CD4-positive, alpha-beta T cell (primary cell): ENCODE measurements around the gene MAD2L1BP. TPM values are rescaled to one million over a fixed set of nuclear protein-coding genes. Genes with fewer than 3 reads are reported as not detected.
A peak's percentile ranks its signal among the peaks of the same experiment; 100 is the strongest.
"Not testable (repeated sequence)": the region's sequence is repeated elsewhere in the genome, so short reads cannot be mapped to it uniquely, and the experiment has no call there.

Source experiments
- ATAC-seq: fragments of 200-7000 bp; cut with Tn5 transposase; one replicate; pipeline ENCODE4 v1.10.0; 2022; ENCODE audit warnings: mild to moderate bottlenecking; ENCODE audit not compliant: poor library complexity
- CTCF ChIA-PET: fragments of 350-600 bp; sonication (Branson Sonifier 250); formaldehyde crosslinking; loops from one replicate; lab custom pipeline; 2021; ENCODE audit warnings: antibody characterized with exemption, inconsistent platforms; lab: Charles Lee
- POLR2A ChIA-PET: fragments of 350-600 bp; sonication (Branson Sonifier 250); formaldehyde crosslinking; loops from one replicate; lab custom pipeline; 2021; ENCODE audit warnings: antibody characterized with exemption, inconsistent platforms; lab: Charles Lee
- DNase-seq, 14 experiments: peaks; one replicate each; pipeline ENCODE4 v3.0.0-alpha.2; 2013 to 2020; ENCODE audit warnings: mixed read lengths in 2 of 14
- H3K27ac ChIP-seq, 2 donors: one replicate each; pipeline versions ENCODE4 v1.5.1 to v1.7.0; 2013; ENCODE audit warnings: low read length in 2 of 2, low read depth in 1 of 2, mild to moderate bottlenecking in 1 of 2
- H3K27me3 ChIP-seq, 2 experiments: 1 replicate in 1 of 2; 2 replicates in 1 of 2; pipeline versions ENCODE4 v1.6.1 to v1.7.0; 2013; ENCODE audit warnings: low read length in 2 of 2, control low read depth in 1 of 2, mild to moderate bottlenecking in 1 of 2, moderate library complexity in 1 of 2; ENCODE audit not compliant: insufficient read depth in 2 of 2, control insufficient read depth in 1 of 2
- H3K36me3 ChIP-seq: one replicate; pipeline ENCODE4 v1.6.1; 2013; ENCODE audit warnings: low read length, control low read depth; ENCODE audit not compliant: insufficient read depth
- H3K4me1 ChIP-seq: one replicate; pipeline ENCODE4 v1.6.1; 2013; ENCODE audit warnings: low read length, control low read depth; ENCODE audit not compliant: insufficient read depth
- H3K4me3 ChIP-seq: one replicate; pipeline ENCODE4 v1.5.1; 2013; ENCODE audit warnings: mild to moderate bottlenecking, low read length, moderate library complexity
- H3K9me3 ChIP-seq, 2 experiments: 1 replicate in 1 of 2; 2 replicates in 1 of 2; pipeline versions ENCODE4 v1.6.1 to v1.7.0; 2013; ENCODE audit warnings: low read length in 2 of 2, mild to moderate bottlenecking in 2 of 2, control low read depth in 1 of 2, moderate library complexity in 1 of 2; ENCODE audit not compliant: control insufficient read depth in 1 of 2, insufficient read depth in 1 of 2
- H3K27ac Mint-ChIP-seq: one replicate; pipeline ENCODE4 v1.8.0; 2020; ENCODE audit warnings: mixed read lengths
- H3K27me3 Mint-ChIP-seq: one replicate; pipeline ENCODE4 v1.8.0; 2021; ENCODE audit warnings: mixed read lengths
- H3K36me3 Mint-ChIP-seq: one replicate; pipeline ENCODE4 v1.8.0; 2021; ENCODE audit warnings: low read depth, mixed read lengths
- H3K4me1 Mint-ChIP-seq: one replicate; pipeline ENCODE4 v1.8.0; 2021; ENCODE audit warnings: low read depth, mixed read lengths
- H3K4me3 Mint-ChIP-seq: one replicate; pipeline ENCODE4 v1.8.0; 2020; ENCODE audit warnings: mild to moderate bottlenecking, mixed read lengths
- H3K9me3 Mint-ChIP-seq: one replicate; pipeline ENCODE4 v1.8.0; 2020; ENCODE audit warnings: mixed read lengths
- CTCF ChIP-seq: fragments of 200-600 bp; IDR thresholded peaks from one replicate; pipeline ENCODE4 v1.8.0; 2022; ENCODE audit warnings: antibody characterized with exemption, mild to moderate bottlenecking
- intact Hi-C, 2 experiments: fragments of 100-400 bp; cut with DNase I in 1 of 2; cut with micrococcal nuclease in 1 of 2; formaldehyde crosslinking; loops; one replicate each; pipeline versions ENCODE4 v1.15.1 to v1.9.0; 2023 to 2025; cut with DNase I, micrococcal nuclease
- total RNA-seq, 174 experiments: library from RNA in 2 of 174; stranded (reverse) in 2 of 174; gene quantifications; one replicate each; pipeline ENCODE4 v1.2.3 and lab custom pipeline; 2021 to 2026

Gene MAD2L1BP
- total RNA-seq, 2 experiments from 2014 or later, result 36.6 to 39.2 TPM

GRCh38 chr6:43629505-43630300 lies 5.9 kb upstream of the MAD2L1BP start:
- no peaks in the 10 kb centered on the region for H3K9me3 ChIP-seq
- peaks cover 40% of the 10 kb centered on the region for H3K4me1 ChIP-seq
- peak overlapping the region; percentile 86 to 90 for H3K27ac ChIP-seq
- ChIA-PET POLR2A (interaction anchor here (0.6 to 1.7 kb wide), 27 partner anchors 9 to 1843 kb away, joined by 3 to 16 read pairs (median 4); partner anchors contain the start of genes ABCC10, BYSL, CNPY3 and HSP90AB1), CTCF (interaction anchor here (0.6 to 1.7 kb wide), 5 partner anchors 21 to 683 kb away, joined by 3 to 7 read pairs (median 3); partner anchors contain the start of genes AARS2 and DNPH1)
- Mint-ChIP-seq H3K27me3 (no peaks in the 10 kb centered on the region), H3K36me3 (peaks cover 29% of the 10 kb centered on the region), H3K4me1 (peaks cover 41% of the 10 kb centered on the region), H3K27ac (peak overlapping the region; percentile 94), H3K4me3 (peak overlapping the region; percentile 98), H3K9me3 (no peaks in the 10 kb centered on the region)
- TF ChIP-seq CTCF, result no peak
- intact Hi-C loops, result loop anchor here in 1 of 2 experiments (2.0 to 10.0 kb wide), 9 partner anchors 55 to 1892 kb away; partner anchors contain the start of genes ABCC10, CUL7, POLR1C and SLC29A1
- peak; percentile 58 for ATAC-seq
- H3K4me3 ChIP-seq, result peak overlapping the region; percentile 92
- H3K36me3 ChIP-seq, result peaks cover 17% of the 10 kb centered on the region
- peak; percentile 65 to 96 (median 82) for DNase-seq
- H3K27me3 ChIP-seq, result no peaks in the 10 kb centered on the region

DNA sequence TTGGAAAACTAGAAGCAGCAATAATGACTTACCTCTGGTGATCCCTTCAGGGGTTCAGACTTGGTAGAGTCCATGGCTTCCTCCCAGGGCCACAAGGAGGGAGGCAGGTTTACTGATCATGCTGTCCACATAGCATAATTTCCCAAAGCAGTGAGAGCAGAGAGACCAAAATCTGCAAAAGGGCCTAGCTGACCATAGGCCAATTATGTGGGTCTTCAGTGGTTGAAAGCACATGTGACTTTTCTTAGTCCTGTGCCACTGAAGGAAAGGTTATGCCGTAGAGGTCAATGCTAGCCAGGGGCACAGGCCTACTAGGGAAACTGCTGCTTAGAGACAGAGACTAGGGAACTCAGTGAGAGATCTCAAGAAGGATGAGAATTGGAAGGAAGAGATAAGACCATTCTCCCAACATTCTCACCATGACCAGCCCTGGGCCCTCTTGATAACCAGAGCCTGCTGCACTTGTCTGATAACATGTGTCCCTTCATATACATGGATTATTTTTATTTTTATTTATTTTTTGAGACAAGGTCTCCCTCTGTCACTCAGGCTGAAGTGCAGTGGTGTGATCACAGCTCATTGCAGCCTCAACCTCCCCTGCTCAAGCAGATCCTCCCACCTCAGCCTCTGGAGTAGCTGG lies 4.5 kb upstream of the MAD2L1BP start:
- Histone ChIP-seq H3K9me3 (no peaks in the 10 kb centered on the region), H3K27me3 (no peaks in the 10 kb centered on the region), H3K4me3 (no peak overlapping the region), H3K27ac (no peak overlapping the region), H3K36me3 (peaks cover 3% of the 10 kb centered on the region), H3K4me1 (peaks cover 46% of the 10 kb centered on the region)
- Mint-ChIP-seq H3K4me3 (peak overlapping the region; percentile 81), H3K4me1 (peaks cover 55% of the 10 kb centered on the region), H3K36me3 (peaks cover 25% of the 10 kb centered on the region), H3K9me3 (no peaks in the 10 kb centered on the region), H3K27ac (peak overlapping the region; percentile 62), H3K27me3 (no peaks in the 10 kb centered on the region)
- ATAC-seq (no peak), DNase-seq (peak in 1 of 14 experiments; percentile 16)
- ChIA-PET CTCF (interaction anchor here (0.8 kb wide), 1 partner anchor 35 kb away, joined by 3 read pairs; no protein-coding TSS in a partner anchor), POLR2A (no interaction called here)
- intact Hi-C loops, result loop anchor here in 1 of 2 experiments (10.0 kb wide), 1 partner anchor 594 kb away; the partner anchor contains the start of gene SLC29A1
- TF ChIP-seq CTCF, result no peak

- DNase-seq, H3K36me3 ChIP-seq, H3K27ac ChIP-seq, H3K27me3 ChIP-seq, H3K27me3 Mint-ChIP-seq, ATAC-seq, H3K9me3 Mint-ChIP-seq, POLR2A ChIA-PET, H3K4me3 ChIP-seq, H3K27ac Mint-ChIP-seq, H3K9me3 ChIP-seq, H3K4me3 Mint-ChIP-seq: not testable (repeated sequence)
- peaks cover 50% of the 10 kb centered on the region for H3K4me1 ChIP-seq
- H3K4me1 Mint-ChIP-seq, result peaks cover 48% of the 10 kb centered on the region
- CTCF ChIA-PET, result interaction anchor here (0.6 kb wide), 1 partner anchor 34 kb away, joined by 3 read pairs; no protein-coding TSS in a partner anchor
- peaks cover 20% of the 10 kb centered on the region for H3K36me3 Mint-ChIP-seq
- intact Hi-C loops, result loop anchor here in 1 of 2 experiments (10.0 kb wide), 1 partner anchor 592 kb away; the partner anchor contains the start of gene SLC29A1
Measured at GRCh38 chr6:43633002-43633401, 2.6 kb upstream of the MAD2L1BP start.
